DND-41 (cell line): ENCODE results near the gene CHMP1A.
"Not testable (repeated sequence)": the region's sequence is repeated elsewhere in the genome, so short reads cannot be mapped to it uniquely, and the experiment has no call there.

Source experiments
- EZH2 ChIP-seq: IDR thresholded peaks from 3 replicates; pipeline ENCODE4 v1.6.1; 2012; ENCODE audit warnings: borderline replicate concordance, low read depth, mild to moderate bottlenecking, moderate library complexity, low read length, inconsistent platforms; ENCODE audit not compliant: severe bottlenecking
- TF ChIP-seq, protein P1 (sequence below): IDR thresholded peaks from 2 replicates; pipeline ENCODE4 v1.5.1; 2012; ENCODE audit warnings: borderline replicate concordance, low read length, moderate library complexity, mild to moderate bottlenecking; ENCODE audit not compliant: poor library complexity, severe bottlenecking; ENCODE audit errors: extremely low read depth

DNA sequence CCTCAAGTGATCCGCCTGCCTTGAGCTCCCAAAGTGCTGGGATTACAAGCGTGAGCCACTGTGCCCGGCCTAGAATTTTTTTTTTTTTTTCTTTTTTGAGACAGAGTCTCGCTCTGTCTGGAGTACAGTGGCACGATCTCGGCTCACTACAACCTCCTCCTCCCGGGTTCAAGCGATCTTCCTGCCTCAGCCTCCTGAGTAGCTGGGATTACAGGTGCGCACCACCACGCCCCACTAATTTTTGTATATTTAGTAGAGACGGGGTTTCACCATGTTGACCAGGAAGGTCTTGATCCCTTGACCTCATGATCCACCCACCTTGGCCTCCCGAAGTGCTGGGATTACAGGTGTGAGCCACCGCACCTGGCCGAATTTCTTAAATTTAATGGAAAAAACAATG lies 41.2 kb upstream of the CHMP1A start:
- TF ChIP-seq, protein P1, sequence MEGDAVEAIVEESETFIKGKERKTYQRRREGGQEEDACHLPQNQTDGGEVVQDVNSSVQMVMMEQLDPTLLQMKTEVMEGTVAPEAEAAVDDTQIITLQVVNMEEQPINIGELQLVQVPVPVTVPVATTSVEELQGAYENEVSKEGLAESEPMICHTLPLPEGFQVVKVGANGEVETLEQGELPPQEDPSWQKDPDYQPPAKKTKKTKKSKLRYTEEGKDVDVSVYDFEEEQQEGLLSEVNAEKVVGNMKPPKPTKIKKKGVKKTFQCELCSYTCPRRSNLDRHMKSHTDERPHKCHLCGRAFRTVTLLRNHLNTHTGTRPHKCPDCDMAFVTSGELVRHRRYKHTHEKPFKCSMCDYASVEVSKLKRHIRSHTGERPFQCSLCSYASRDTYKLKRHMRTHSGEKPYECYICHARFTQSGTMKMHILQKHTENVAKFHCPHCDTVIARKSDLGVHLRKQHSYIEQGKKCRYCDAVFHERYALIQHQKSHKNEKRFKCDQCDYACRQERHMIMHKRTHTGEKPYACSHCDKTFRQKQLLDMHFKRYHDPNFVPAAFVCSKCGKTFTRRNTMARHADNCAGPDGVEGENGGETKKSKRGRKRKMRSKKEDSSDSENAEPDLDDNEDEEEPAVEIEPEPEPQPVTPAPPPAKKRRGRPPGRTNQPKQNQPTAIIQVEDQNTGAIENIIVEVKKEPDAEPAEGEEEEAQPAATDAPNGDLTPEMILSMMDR: not testable (repeated sequence)
- TF ChIP-seq EZH2: not testable (repeated sequence)
